ENCODE measurements around the gene PAPPA. TPM values are rescaled to one million over a fixed set of nuclear protein-coding genes. Genes with fewer than 3 reads are reported as not detected.

The PAPPA gene
- total RNA-seq, 1 experiment from 2014 or later = 0.22 TPM

GRCh38 chr9:116419181-116419580 lies 265.6 kb downstream of the PAPPA start:
- ATAC-seq = no peak
- H3K27me3 Mint-ChIP-seq (ENCODE audit: low read depth) = no peaks in the 10 kb centered on the region
- POLR2A ChIA-PET = no interaction called here
- TF ChIP-seq ERG (CRISPR knock-in tag; IDR thresholded peaks at IDR 0.05) (no peak), MAX (CRISPR knock-in tag; IDR thresholded peaks at IDR 0.05) (no peak), ZNF263 (CRISPR knock-in tag; IDR thresholded peaks at IDR 0.05; ENCODE audit: low read depth) (no peak), CBFB (CRISPR knock-in tag; IDR thresholded peaks at IDR 0.05; ENCODE audit: low read depth) (no peak), USF1 (CRISPR knock-in tag; IDR thresholded peaks at IDR 0.05) (no peak), ZNF219 (CRISPR knock-in tag; IDR thresholded peaks at IDR 0.05; ENCODE audit: borderline replicate concordance) (no peak), OVOL2 (CRISPR knock-in tag; IDR thresholded peaks at IDR 0.05; ENCODE audit: borderline replicate concordance) (no peak), ATF6 (CRISPR knock-in tag; IDR thresholded peaks at IDR 0.05) (no peak), IRF1 (CRISPR knock-in tag; IDR thresholded peaks at IDR 0.05) (no peak), ETV6 (CRISPR knock-in tag; IDR thresholded peaks at IDR 0.05) (no peak), ZBTB21 (CRISPR knock-in tag; IDR thresholded peaks at IDR 0.05; ENCODE audit: borderline replicate concordance) (no peak), NFYB (CRISPR knock-in tag; conservative IDR thresholded peaks at IDR 0.05; ENCODE audit: low read depth) (no peak), GTF2I (CRISPR knock-in tag; conservative IDR thresholded peaks at IDR 0.05) (no peak)
- H3K9me3 Mint-ChIP-seq = no peaks in the 10 kb centered on the region
- no peaks in the 10 kb centered on the region; the same call in 1 of the 2 replicates for H3K36me3 Mint-ChIP-seq
- no peak for DNase-seq (ENCODE audit: low spot score)
- no peak overlapping the region for H3K4me3 Mint-ChIP-seq
- H3K4me1 Mint-ChIP-seq = 0 out of 2 replicates have a peak, but pooled peaks cover 4% of the 10 kb centered on the region
- CTCF ChIA-PET = no interaction called here
- H3K27ac Mint-ChIP-seq = no peak overlapping the region

GRCh38 chr9:116420993-116421538 lies 267.5 kb downstream of the PAPPA start:
- ATAC-seq (no peak), DNase-seq (ENCODE audit: low spot score) (no peak)
- no peak overlapping the region for H3K27ac Mint-ChIP-seq
- no peaks in the 10 kb centered on the region for H3K9me3 Mint-ChIP-seq
- peaks cover 3% of the 10 kb centered on the region; the same call in 1 of the 2 replicates for H3K36me3 Mint-ChIP-seq
- no peak for TF ChIP-seq AFF4 (CRISPR knock-in tag; IDR thresholded peaks at IDR 0.05; ENCODE audit: borderline replicate concordance)
- TF ChIP-seq CREM (CRISPR knock-in tag; IDR thresholded peaks at IDR 0.05) = no peak
- no peak for TF ChIP-seq TEAD4 (CRISPR knock-in tag; IDR thresholded peaks at IDR 0.05)
- TF ChIP-seq ZNF423 (CRISPR knock-in tag; IDR thresholded peaks at IDR 0.05) = no peak
- TF ChIP-seq ZNF219 (CRISPR knock-in tag; IDR thresholded peaks at IDR 0.05; ENCODE audit: borderline replicate concordance) = no peak
- TF ChIP-seq TCF7 (CRISPR knock-in tag; IDR thresholded peaks at IDR 0.05; ENCODE audit: low read depth) = no peak
- TF ChIP-seq FOXP1 (CRISPR knock-in tag; IDR thresholded peaks at IDR 0.05; ENCODE audit: borderline replicate concordance) = no peak
- no peak for TF ChIP-seq ZBTB21 (CRISPR knock-in tag; IDR thresholded peaks at IDR 0.05; ENCODE audit: borderline replicate concordance)
- no peak for TF ChIP-seq CBFB (CRISPR knock-in tag; IDR thresholded peaks at IDR 0.05; ENCODE audit: low read depth)
- CTCF ChIA-PET = no interaction called here
- no peaks in the 10 kb centered on the region for H3K4me1 Mint-ChIP-seq
- H3K27me3 Mint-ChIP-seq (ENCODE audit: low read depth) = no peaks in the 10 kb centered on the region
- POLR2A ChIA-PET = no interaction called here
- H3K4me3 Mint-ChIP-seq = no peak overlapping the region

Data from WTC11 (cell line).